ENCODE data around the gene LYST. TPM values are rescaled to one million over a fixed set of nuclear protein-coding genes. Genes with fewer than 3 reads are reported as not detected.
"Not testable (repeated sequence)": the region's sequence is repeated elsewhere in the genome, so short reads cannot be mapped to it uniquely, and the experiment has no call there.

Gene LYST
- total RNA-seq, 1 experiment from 2014 or later = 4.8 TPM

GRCh38 chr1:235639226-235640205 lies 227.2 kb downstream of the LYST start:
- ChIA-PET POLR2A (ENCODE audit: unreplicated experiment) (no interaction called here), CTCF (no interaction called here)
- Histone ChIP-seq H3K36me3 (ENCODE audit: low read depth, low read length) (no peaks in the 10 kb centered on the region), H3K4me2 (ENCODE audit: low read length) (no peak overlapping the region), H3K27me3 (ENCODE audit: low read length) (no peaks in the 10 kb centered on the region), H3F3A (ENCODE audit: low read length, unreplicated experiment) (no peaks in the 10 kb centered on the region), H3K79me2 (ENCODE audit: low read length) (no peaks in the 10 kb centered on the region), H3K27ac (ENCODE audit: low read length) (no peak overlapping the region), H3K4me3 (ENCODE audit: low read length) (no peak overlapping the region), H2AFZ (ENCODE audit: low read length) (no peak overlapping the region), H3K9me2 (replicated peaks; ENCODE audit: low read length) (no peaks in the 10 kb centered on the region), H3K4me1 (ENCODE audit: insufficient read depth, low read length) (0 out of 2 replicates have a peak, but pooled peaks cover 3% of the 10 kb centered on the region), H3K9me3 (ENCODE audit: low read length) (no peaks in the 10 kb centered on the region), H3K9ac (ENCODE audit: low read length) (no peak overlapping the region), H4K20me1 (ENCODE audit: low read length) (no peaks in the 10 kb centered on the region)
- TF ChIP-seq EZH2phosphoT487 (IDR thresholded peaks at IDR 0.05; ENCODE audit: borderline replicate concordance, low read length) (no peak), CTCF (conservative IDR thresholded peaks at IDR 0.05; ENCODE audit: low read depth, low read length) (no peak), EZH2 (IDR thresholded peaks at IDR 0.05; ENCODE audit: low read length, unreplicated experiment) (no peak)
- no TSS peak for BruUV-seq (replicated peaks)
- DNase-seq (no peak), ATAC-seq (no peak)
- intact Hi-C loops (cut with micrococcal nuclease) = no loop called here

- H3K79me2 ChIP-seq (ENCODE audit: low read length); H3K27me3 ChIP-seq (ENCODE audit: low read length); H3K4me1 ChIP-seq (ENCODE audit: insufficient read depth, low read length); H3K36me3 ChIP-seq (ENCODE audit: low read depth, low read length); CTCF ChIA-PET; H3K9ac ChIP-seq (ENCODE audit: low read length); H3K4me3 ChIP-seq (ENCODE audit: low read length); DNase-seq; POLR2A ChIA-PET (ENCODE audit: unreplicated experiment); H3K9me3 ChIP-seq (ENCODE audit: low read length); H3K9me2 ChIP-seq (replicated peaks; ENCODE audit: low read length); H4K20me1 ChIP-seq (ENCODE audit: low read length); intact Hi-C loops (cut with micrococcal nuclease); H2AFZ ChIP-seq (ENCODE audit: low read length); H3F3A ChIP-seq (ENCODE audit: low read length, unreplicated experiment); H3K4me2 ChIP-seq (ENCODE audit: low read length); BruUV-seq (replicated peaks); ATAC-seq; H3K27ac ChIP-seq (ENCODE audit: low read length): not testable (repeated sequence)
These were observed 228.1 kb downstream of the LYST start for GRCh38 chr1:235638612-235639011.

GRCh38 chr1:235637756-235638534 lies 228.8 kb downstream of the LYST start:
- Histone ChIP-seq H3K4me2 (ENCODE audit: low read length) (no peak overlapping the region), H3K9me3 (ENCODE audit: low read length) (no peaks in the 10 kb centered on the region), H3K36me3 (ENCODE audit: low read depth, low read length) (no peaks in the 10 kb centered on the region), H4K20me1 (ENCODE audit: low read length) (no peaks in the 10 kb centered on the region), H3F3A (ENCODE audit: low read length, unreplicated experiment) (no peaks in the 10 kb centered on the region), H3K79me2 (ENCODE audit: low read length) (no peaks in the 10 kb centered on the region), H3K9me2 (replicated peaks; ENCODE audit: low read length) (no peaks in the 10 kb centered on the region), H3K27me3 (ENCODE audit: low read length) (no peaks in the 10 kb centered on the region), H3K27ac (ENCODE audit: low read length) (no peak overlapping the region), H3K4me1 (ENCODE audit: insufficient read depth, low read length) (0 out of 2 replicates have a peak, but pooled peaks cover 3% of the 10 kb centered on the region), H3K4me3 (ENCODE audit: low read length) (no peak overlapping the region), H3K9ac (ENCODE audit: low read length) (no peak overlapping the region), H2AFZ (ENCODE audit: low read length) (no peak overlapping the region)
- CTCF ChIA-PET = no interaction called here
- TF ChIP-seq EZH2 (IDR thresholded peaks at IDR 0.05; ENCODE audit: low read length, unreplicated experiment) = no peak
- no peak for TF ChIP-seq EZH2phosphoT487 (IDR thresholded peaks at IDR 0.05; ENCODE audit: borderline replicate concordance, low read length)
- TF ChIP-seq CTCF (conservative IDR thresholded peaks at IDR 0.05; ENCODE audit: low read depth, low read length) = no peak
- no TSS peak for BruUV-seq (replicated peaks)
- no peak for DNase-seq
- ATAC-seq = no peak
- intact Hi-C loops (cut with micrococcal nuclease) = no loop called here
- POLR2A ChIA-PET (ENCODE audit: unreplicated experiment) = no interaction called here
